ENCODE data around the gene SPTBN5.

Gene SPTBN5

GRCh38 chr15:41926185-41927056 is 32.6 kb upstream of the SPTBN5 start:
- no peak for DNase-seq (ENCODE audit: low read depth)

GRCh38 chr15:41925086-41925608 is 31.3 kb upstream of the SPTBN5 start:
- DNase-seq (ENCODE audit: low read depth): no peak

- DNase-seq (ENCODE audit: low read depth): no peak
Measured at GRCh38 chr15:41923401-41923997, 29.6 kb upstream of the SPTBN5 start.

- no peak for DNase-seq (ENCODE audit: low read depth)
Measured at GRCh38 chr15:41922353-41922752, 28.5 kb upstream of the SPTBN5 start.

- DNase-seq (ENCODE audit: low read depth): no peak
Measured at GRCh38 chr15:41921639-41922038, 27.8 kb upstream of the SPTBN5 start.

DNA sequence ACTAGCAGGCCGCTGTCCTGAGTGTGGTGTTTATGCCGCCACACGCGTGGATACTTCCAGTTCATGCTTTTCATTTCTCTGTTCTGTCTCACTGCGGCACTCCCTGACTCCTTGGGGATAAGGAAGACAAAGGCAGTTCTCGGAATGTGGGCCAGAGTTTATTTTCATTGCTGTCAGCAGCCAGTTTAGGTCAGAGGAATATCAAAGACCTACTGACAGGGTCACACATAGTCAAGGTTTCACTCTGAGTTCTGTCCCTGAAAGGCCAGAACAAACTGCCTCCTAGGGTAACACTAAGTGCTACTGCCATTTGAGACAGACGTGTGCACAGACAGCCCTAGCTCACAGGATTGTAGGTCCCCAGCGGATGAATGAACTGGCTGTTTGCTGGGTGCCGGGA is 27.3 kb upstream of the SPTBN5 start:
- no peak for DNase-seq (ENCODE audit: low read depth)

DNA sequence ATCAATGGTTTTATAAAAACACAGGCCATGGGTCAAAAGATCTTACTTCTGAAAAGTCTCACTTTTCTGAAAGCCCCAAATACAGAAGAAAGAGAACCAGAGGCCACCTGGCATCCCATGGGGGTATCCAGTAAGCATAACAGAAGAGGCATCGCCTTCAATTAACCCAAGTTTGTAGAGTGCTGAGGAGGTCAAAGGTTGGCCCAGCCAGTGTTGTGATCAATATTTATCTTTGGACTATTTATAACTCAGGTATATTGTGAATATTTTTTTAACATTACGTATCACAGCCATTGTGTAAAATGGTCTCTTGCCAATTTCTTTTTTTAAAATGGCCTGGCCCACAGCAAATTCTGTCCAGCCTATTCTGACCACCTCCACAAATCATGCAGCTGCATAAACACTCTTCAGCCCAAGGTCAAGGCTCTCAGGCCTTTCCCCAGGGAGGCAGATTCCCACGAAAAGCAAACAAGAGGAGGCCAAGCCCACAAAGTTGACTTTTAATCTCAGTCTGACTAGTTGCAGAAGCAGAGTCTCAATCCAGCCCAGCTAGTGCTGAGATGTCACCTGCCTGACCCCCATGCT is 26.2 kb upstream of the SPTBN5 start:
- no peak for DNase-seq (ENCODE audit: low read depth)

DNA sequence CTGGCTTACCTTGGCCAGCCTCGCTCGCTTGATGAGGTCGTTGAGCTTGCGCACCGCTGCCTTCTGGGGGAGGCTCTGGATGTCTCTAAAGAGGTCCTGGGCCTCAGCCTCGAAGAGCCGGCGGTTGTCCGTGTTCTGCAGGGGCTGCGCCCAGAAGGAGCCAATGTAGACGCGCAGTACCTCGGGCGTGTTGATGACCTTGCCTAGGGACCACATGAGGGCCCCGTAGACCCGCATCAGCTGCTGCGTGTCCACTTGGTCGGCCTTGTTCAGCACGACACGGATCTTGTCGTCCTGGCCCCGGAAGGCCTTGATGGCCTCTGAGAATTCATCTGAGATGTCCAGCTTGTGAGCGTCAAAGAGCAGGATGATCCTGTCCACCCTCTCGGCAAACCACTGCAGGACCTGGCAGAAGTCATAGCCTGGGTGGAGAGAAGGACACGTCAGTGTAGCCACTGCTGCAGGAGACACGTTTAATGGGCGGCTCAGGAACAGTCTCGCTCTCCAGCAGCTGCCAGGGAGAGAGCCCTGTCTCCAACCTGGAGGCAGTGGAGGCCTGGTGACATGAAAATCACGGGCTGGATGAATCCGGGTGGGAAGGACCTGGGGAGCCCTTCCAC is 25.5 kb upstream of the SPTBN5 start:
- no peak for DNase-seq (ENCODE audit: low read depth)

- no peak for DNase-seq (ENCODE audit: low read depth)
Measured at GRCh38 chr15:41918506-41919126, 24.8 kb upstream of the SPTBN5 start.

GRCh38 chr15:41917767-41918430 is 24.0 kb upstream of the SPTBN5 start:
- no peak for DNase-seq (ENCODE audit: low read depth)

DNA sequence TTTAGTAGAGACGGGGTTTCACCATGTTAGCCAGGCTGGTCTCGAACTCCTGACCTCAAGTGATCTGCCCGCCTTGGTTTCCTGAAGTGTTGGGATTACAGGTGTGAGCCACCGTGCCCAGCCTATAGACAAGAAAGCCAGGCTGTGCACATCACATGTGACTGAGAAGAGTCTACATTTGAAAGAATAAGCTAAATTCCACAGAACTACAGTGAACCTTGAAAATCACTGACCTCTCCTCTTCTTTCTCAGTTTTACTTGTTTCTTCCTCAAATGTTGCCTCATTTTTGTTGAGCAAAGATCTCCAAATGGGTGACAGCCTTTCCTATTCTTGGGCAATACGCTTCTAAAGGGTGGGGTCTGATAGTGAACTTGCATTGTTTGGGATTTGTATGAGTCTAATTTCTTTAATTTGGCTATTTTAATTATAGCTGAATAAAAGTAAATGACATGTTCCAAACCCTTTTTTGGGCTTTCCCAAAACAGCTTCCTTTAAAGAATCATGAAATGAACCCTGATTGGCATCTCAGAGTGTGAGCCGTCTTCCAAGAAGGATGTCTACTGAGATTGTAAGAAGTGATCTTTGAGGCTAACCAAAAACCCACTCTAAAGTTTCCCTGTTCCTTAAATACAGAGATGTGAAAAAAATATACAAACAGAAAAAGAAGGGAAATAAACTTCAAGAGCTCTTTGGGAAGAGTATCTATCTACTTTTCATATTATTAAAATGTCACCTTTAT is 21.6 kb upstream of the SPTBN5 start:
- DNase-seq (ENCODE audit: low read depth): no peak

DNA sequence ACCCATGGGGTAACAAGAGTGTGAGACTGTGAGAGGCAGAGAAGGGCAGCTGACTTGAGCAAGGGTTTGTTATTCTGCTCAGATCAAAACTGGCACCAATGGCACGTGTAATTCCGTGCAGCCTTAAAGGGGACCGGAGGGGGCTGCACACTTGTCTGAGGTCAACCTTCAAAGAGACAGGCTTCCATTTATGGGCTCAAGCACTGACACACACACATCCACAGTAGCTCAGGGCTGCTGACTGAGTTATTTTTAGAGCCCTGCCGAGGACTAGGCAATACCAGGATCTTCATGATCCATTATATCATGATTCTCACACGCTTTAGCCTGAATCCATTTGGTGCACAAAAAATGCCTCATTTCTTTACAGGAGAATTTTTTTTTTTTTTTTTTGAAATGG is 20.6 kb upstream of the SPTBN5 start:
- DNase-seq (ENCODE audit: low read depth): no peak

GRCh38 chr15:41913256-41913655 is 19.4 kb upstream of the SPTBN5 start:
- no peak for DNase-seq (ENCODE audit: low read depth)

GRCh38 chr15:41911691-41912345 is 18.0 kb upstream of the SPTBN5 start:
- DNase-seq (ENCODE audit: low read depth): no peak

GRCh38 chr15:41908736-41909461 is 15.0 kb upstream of the SPTBN5 start:
- no peak for DNase-seq (ENCODE audit: low read depth)

DNA sequence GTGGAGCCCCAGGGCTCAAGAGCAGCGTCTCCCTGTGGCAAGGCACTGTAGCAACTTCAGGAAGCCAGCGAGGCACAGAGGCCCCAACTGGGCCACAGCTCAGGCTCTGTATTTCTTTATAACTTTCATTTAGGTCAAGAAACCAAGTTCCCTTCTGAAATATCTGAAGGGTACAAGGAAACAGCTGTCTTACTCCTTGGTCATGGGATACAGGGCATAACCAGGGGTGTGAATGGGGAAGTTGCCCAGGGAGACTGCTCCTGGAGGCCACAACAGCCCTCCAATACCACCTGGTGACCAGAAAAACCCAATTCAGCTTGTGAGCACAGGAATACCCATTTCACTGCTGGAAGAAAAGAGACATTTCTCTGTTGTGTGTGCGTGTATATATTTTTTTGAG is 13.3 kb upstream of the SPTBN5 start:
- no peak for DNase-seq (ENCODE audit: low read depth)

- DNase-seq (ENCODE audit: low read depth): no peak
Measured at GRCh38 chr15:41906608-41907007, 12.8 kb upstream of the SPTBN5 start.

GRCh38 chr15:41905036-41905793 is 11.4 kb upstream of the SPTBN5 start:
- no peak for DNase-seq (ENCODE audit: low read depth)

GRCh38 chr15:41904541-41905005 is 10.7 kb upstream of the SPTBN5 start:
- peak; percentile 45 for DNase-seq (ENCODE audit: low read depth)
